ENCODE measurements around the gene CLDN4. TPM values are rescaled to one million over a fixed set of nuclear protein-coding genes. Genes with fewer than 3 reads are reported as not detected.

CLDN4 gene
- total and polyA plus RNA-seq, 2 donors (not counting 3 experiments of a cell fraction or from before 2014, with no cell fraction given), result 0.13 to 0.15 TPM

DNA sequence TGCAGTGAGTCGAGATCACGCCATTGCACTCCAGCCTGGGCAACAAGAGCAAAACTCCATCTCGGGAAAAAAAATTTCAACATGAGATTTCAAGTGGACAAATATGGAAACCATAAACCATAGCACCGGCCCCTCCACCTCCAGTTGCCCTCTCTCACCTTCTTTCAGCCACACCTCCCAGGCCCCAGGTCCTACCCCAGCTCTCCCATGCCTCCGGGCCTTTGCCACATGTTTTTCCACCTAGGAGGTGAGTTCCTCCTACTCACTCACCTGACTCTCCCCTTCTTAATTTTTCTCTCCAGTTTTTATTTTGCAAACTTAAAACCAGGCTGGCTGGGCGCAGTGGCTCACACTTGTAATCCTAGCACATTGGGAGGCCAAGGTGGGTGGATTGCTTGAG lies 13.7 kb upstream of the CLDN4 start:
- no peaks in the 10 kb centered on the region for H3K27me3 ChIP-seq (ENCODE audit: control insufficient read depth in 2 of 2, insufficient read depth in 2 of 2, low read length in 2 of 2)
- no peak overlapping the region for H3K4me2 ChIP-seq (ENCODE audit: insufficient read depth, low read length)
- TF ChIP-seq, protein P1, sequence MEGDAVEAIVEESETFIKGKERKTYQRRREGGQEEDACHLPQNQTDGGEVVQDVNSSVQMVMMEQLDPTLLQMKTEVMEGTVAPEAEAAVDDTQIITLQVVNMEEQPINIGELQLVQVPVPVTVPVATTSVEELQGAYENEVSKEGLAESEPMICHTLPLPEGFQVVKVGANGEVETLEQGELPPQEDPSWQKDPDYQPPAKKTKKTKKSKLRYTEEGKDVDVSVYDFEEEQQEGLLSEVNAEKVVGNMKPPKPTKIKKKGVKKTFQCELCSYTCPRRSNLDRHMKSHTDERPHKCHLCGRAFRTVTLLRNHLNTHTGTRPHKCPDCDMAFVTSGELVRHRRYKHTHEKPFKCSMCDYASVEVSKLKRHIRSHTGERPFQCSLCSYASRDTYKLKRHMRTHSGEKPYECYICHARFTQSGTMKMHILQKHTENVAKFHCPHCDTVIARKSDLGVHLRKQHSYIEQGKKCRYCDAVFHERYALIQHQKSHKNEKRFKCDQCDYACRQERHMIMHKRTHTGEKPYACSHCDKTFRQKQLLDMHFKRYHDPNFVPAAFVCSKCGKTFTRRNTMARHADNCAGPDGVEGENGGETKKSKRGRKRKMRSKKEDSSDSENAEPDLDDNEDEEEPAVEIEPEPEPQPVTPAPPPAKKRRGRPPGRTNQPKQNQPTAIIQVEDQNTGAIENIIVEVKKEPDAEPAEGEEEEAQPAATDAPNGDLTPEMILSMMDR (IDR thresholded peaks at IDR 0.05; ENCODE audit: extremely low read depth in 1 of 2, insufficient read depth in 1 of 2, low read depth in 1 of 2, low read length in 2 of 2), result no peak
- TF ChIP-seq FOS (IDR thresholded peaks at IDR 0.05; ENCODE audit: borderline replicate concordance, insufficient read depth, low read length) (no peak), EZH2 (IDR thresholded peaks at IDR 0.05; ENCODE audit: borderline replicate concordance, low read depth, low read length, severe bottlenecking) (no peak), POLR2AphosphoS5 (IDR thresholded peaks at IDR 0.05; ENCODE audit: insufficient read depth, low read depth, low read length) (no peak), MYC (IDR thresholded peaks at IDR 0.05; ENCODE audit: low read depth, low read length) (no peak), JUN (IDR thresholded peaks at IDR 0.05; ENCODE audit: borderline replicate concordance, insufficient read depth, insufficient read length, low read depth) (no peak), GATA2 (IDR thresholded peaks at IDR 0.05; ENCODE audit: insufficient read depth, insufficient read length, low read depth, low read length) (no peak), POLR2A (IDR thresholded peaks at IDR 0.05; ENCODE audit: low read depth, low read length) (no peak)
- TF ChIP-seq, protein P2, sequence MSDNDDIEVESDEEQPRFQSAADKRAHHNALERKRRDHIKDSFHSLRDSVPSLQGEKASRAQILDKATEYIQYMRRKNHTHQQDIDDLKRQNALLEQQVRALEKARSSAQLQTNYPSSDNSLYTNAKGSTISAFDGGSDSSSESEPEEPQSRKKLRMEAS (IDR thresholded peaks at IDR 0.05; ENCODE audit: insufficient read depth, insufficient read length), result no peak
- intact Hi-C loops (cut with micrococcal nuclease) (no loop called here), dilution Hi-C loops (cut with MboI; ENCODE audit: extremely low pct_ligation_motif_present, low sequenced_read_pairs) (no loop called here)
- H3K79me2 ChIP-seq (ENCODE audit: control insufficient read depth, insufficient read depth, low read length), result no peaks in the 10 kb centered on the region
- H3K27ac ChIP-seq (ENCODE audit: insufficient read depth, low read depth, low read length), result no peak overlapping the region
- no peak overlapping the region for H2AFZ ChIP-seq (ENCODE audit: low read depth, low read length)
- no peaks in the 10 kb centered on the region for H4K20me1 ChIP-seq (replicated peaks; ENCODE audit: control insufficient read depth, extremely low read depth, insufficient read depth, low read length)
- H3K9me1 ChIP-seq (replicated peaks; ENCODE audit: control insufficient read depth, extremely low read depth, insufficient read depth, low read length), result no peaks in the 10 kb centered on the region
- CTCF ChIA-PET, result no interaction called here
- H3K9me3 ChIP-seq (replicated peaks; ENCODE audit: control insufficient read depth, insufficient read depth, low read length), result no peaks in the 10 kb centered on the region
- no peaks in the 10 kb centered on the region for H3K36me3 ChIP-seq (ENCODE audit: control insufficient read depth in 2 of 2, extremely low read depth in 1 of 2, insufficient read depth in 2 of 2, low read length in 2 of 2)
- POLR2A ChIA-PET, result no interaction called here
- BruUV-seq (replicated peaks), result no TSS peak
- H3K4me1 ChIP-seq (ENCODE audit: control insufficient read depth, extremely low read depth, insufficient read depth, low read length), result no peaks in the 10 kb centered on the region
- no peak overlapping the region for H3K4me3 ChIP-seq (replicated peaks in 1 of 3; ENCODE audit: insufficient read depth in 1 of 3, low read depth in 1 of 3, low read length in 3 of 3)
- no peak overlapping the region for H3K9ac ChIP-seq (replicated peaks; ENCODE audit: extremely low read depth, insufficient read depth, low read length)
- DNase-seq (ENCODE audit: low read depth, low spot score), result no peak
- no peak for FAIRE-seq
